MCF 10A (cell line): Measurements from ENCODE around the gene C1orf210. TPM values are rescaled to one million over a fixed set of nuclear protein-coding genes. Genes with fewer than 3 reads are reported as not detected.

Source experiments
- BruUV-seq: library from RNA; stranded (reverse); fragments of 400-500 nt; replicated peaks from 2 replicates; lab custom pipeline; 2021; lab: Mats Ljungman, UMichigan
- CTCF ChIA-PET: fragments of 300-600 bp; sonication (Branson Sonifier 250); formaldehyde crosslinking; extraction: SDS; loops from one replicate; lab custom pipeline; 2021; ENCODE audit warnings: antibody characterized with exemption, inconsistent platforms; lab: Yijun Ruan, JAX
- POLR2A ChIA-PET: fragments of 300-600, 350-650 bp; sonication (Branson Sonifier 250); formaldehyde crosslinking; extraction: SDS; loops from one replicate; lab custom pipeline; 2020; ENCODE audit warnings: antibody characterized with exemption, inconsistent platforms; lab: Yijun Ruan, JAX
- DNase-seq: peaks from one replicate; pipeline ENCODE4 v3.0.0-alpha.2; 2018; ENCODE audit not compliant: unreplicated experiment
- H3K27ac Mint-ChIP-seq: one replicate; pipeline ENCODE4 v1.8.0; 2022; ENCODE audit warnings: mild to moderate bottlenecking, low read depth, mixed read lengths; ENCODE audit not compliant: unreplicated experiment
- H3K27me3 Mint-ChIP-seq: one replicate; pipeline ENCODE4 v1.8.0; 2022; ENCODE audit warnings: mixed read lengths; ENCODE audit not compliant: insufficient read depth, unreplicated experiment
- H3K36me3 Mint-ChIP-seq: one replicate; pipeline ENCODE4 v1.8.0; 2022; ENCODE audit warnings: mild to moderate bottlenecking, moderate library complexity, mixed read lengths; ENCODE audit not compliant: insufficient read depth, unreplicated experiment
- H3K4me1 Mint-ChIP-seq: one replicate; pipeline ENCODE4 v1.8.0; 2022; ENCODE audit warnings: mixed read lengths; ENCODE audit not compliant: insufficient read depth, unreplicated experiment
- H3K4me3 Mint-ChIP-seq: one replicate; pipeline ENCODE4 v1.8.0; 2022; ENCODE audit warnings: mild to moderate bottlenecking, moderate library complexity, mixed read lengths; ENCODE audit not compliant: unreplicated experiment
- H3K9me3 Mint-ChIP-seq: one replicate; pipeline ENCODE4 v1.8.0; 2022; ENCODE audit warnings: mixed read lengths; ENCODE audit not compliant: unreplicated experiment
- CTCF ChIP-seq: fragments of 200-600 bp; IDR thresholded peaks from one replicate; pipeline ENCODE4 v1.8.0; 2022; ENCODE audit warnings: antibody characterized with exemption, mild to moderate bottlenecking; ENCODE audit not compliant: unreplicated experiment
- intact Hi-C: fragments of 100-400 bp; cut with micrococcal nuclease; formaldehyde crosslinking; loops from 2 replicates; pipeline ENCODE4 v1.14.1; 2022
- total RNA-seq: library from RNA; stranded (reverse); gene quantifications from 2 replicates; pipeline ENCODE4 v1.2.3, GENCODE V29; 2022

Gene C1orf210
- total RNA-seq, 1 experiment from 2014 or later, result 1.6 TPM

DNA sequence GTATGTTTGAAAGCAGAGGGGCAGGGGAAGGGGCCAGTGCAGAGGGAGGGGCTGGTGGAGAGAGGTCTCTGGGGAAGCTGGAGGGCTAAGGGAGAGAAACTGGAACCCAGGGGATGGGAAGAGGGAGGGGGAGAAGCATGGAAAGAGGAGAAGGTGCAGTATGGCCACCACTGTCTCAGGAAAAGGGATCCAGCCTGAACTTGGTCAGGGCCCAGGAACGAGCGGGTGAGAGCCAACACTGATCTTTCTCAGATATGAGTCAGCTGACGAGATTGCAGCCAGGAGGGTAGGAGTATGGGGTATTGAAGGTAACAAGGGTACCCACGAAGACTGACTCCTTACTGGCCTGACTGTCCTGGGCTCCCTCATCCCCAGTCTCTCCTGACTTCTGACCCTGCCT, 33.5 kb upstream of the C1orf210 start:
- intact Hi-C loops, result no loop called here
- ChIA-PET CTCF (no interaction called here), POLR2A (no interaction called here)
- no peaks in the 10 kb centered on the region for H3K27me3 Mint-ChIP-seq
- H3K36me3 Mint-ChIP-seq, result no peaks in the 10 kb centered on the region
- H3K27ac Mint-ChIP-seq, result no peak overlapping the region
- no peaks in the 10 kb centered on the region for H3K4me1 Mint-ChIP-seq
- no peaks in the 10 kb centered on the region for H3K9me3 Mint-ChIP-seq
- BruUV-seq, result no TSS peak
- DNase-seq, result no peak
- TF ChIP-seq CTCF, result no peak
- H3K4me3 Mint-ChIP-seq, result no peak overlapping the region

- intact Hi-C loops, result no loop called here
- Mint-ChIP-seq H3K27me3 (no peaks in the 10 kb centered on the region), H3K9me3 (no peaks in the 10 kb centered on the region), H3K4me1 (no peaks in the 10 kb centered on the region), H3K4me3 (no peak overlapping the region), H3K27ac (peak overlapping the region; percentile 46), H3K36me3 (no peaks in the 10 kb centered on the region)
- CTCF ChIA-PET, result no interaction called here
- TF ChIP-seq CTCF, result no peak
- BruUV-seq, result no TSS peak
- DNase-seq, result no peak
- POLR2A ChIA-PET, result no interaction called here
Measured at GRCh38 chr1:43317817-43318471, 32.6 kb upstream of the C1orf210 start.

- no peaks in the 10 kb centered on the region for H3K36me3 Mint-ChIP-seq
- no peaks in the 10 kb centered on the region for H3K4me1 Mint-ChIP-seq
- no peak overlapping the region for H3K4me3 Mint-ChIP-seq
- POLR2A ChIA-PET, result no interaction called here
- no peak for TF ChIP-seq CTCF
- no peak overlapping the region for H3K27ac Mint-ChIP-seq
- no peak for DNase-seq
- H3K27me3 Mint-ChIP-seq, result no peaks in the 10 kb centered on the region
- CTCF ChIA-PET, result interaction anchor here (0.6 kb wide), 2 partner anchors 31 to 127 kb away, joined by 4 to 6 read pairs; partner anchors contain the start of gene C1orf210
- no TSS peak for BruUV-seq
- intact Hi-C loops, result no loop called here
- H3K9me3 Mint-ChIP-seq, result no peaks in the 10 kb centered on the region
Measured at GRCh38 chr1:43316738-43317520, 31.5 kb upstream of the C1orf210 start.

DNA sequence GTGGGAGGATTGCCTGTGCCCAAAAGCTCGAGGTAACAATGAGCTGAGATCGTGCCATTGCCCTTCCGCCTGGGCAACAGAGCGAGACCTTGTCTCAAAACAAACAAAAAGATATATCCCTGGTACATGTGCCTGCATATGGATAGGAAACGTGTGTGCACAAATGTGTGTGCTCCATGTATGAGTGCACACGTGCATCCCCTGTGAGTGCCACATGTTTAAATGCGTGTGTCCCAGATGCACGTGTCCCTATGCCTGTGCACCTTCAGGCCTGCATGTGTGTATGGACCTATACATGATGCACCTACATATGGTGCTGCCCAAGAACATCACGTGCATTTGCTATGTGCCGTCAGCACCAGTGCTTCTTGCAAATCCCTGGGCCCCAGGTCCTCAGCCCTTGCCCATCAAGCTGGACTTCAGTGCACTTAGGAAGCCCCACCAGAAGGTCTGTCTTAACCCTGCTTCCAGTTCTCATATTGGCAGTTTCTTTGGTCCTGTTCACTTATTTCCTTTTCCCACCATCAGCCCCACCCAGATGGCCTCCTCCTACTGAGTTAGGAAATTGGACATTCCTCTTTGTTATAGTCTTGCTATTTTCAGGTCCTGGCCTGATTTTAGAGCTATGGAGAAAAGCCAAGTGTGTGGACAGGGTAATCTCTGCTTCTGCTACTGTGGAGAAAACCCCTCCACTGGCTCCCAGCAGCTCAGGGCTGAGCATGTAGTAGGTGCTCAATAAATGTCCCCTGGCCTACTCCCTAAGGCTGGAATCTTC, 30.8 kb upstream of the C1orf210 start:
- TF ChIP-seq CTCF, result no peak
- POLR2A ChIA-PET, result interaction anchor here (0.6 kb wide), 1 partner anchor 40 kb away, joined by 4 read pairs; no protein-coding TSS in a partner anchor
- no peak overlapping the region for H3K4me3 Mint-ChIP-seq
- no peaks in the 10 kb centered on the region for H3K9me3 Mint-ChIP-seq
- CTCF ChIA-PET, result interaction anchor here (0.6 kb wide), 1 partner anchor 31 kb away, joined by 6 read pairs; the partner anchor contains the start of gene C1orf210
- no peaks in the 10 kb centered on the region for H3K4me1 Mint-ChIP-seq
- DNase-seq, result no peak
- no TSS peak for BruUV-seq
- intact Hi-C loops, result no loop called here
- H3K36me3 Mint-ChIP-seq, result no peaks in the 10 kb centered on the region
- H3K27me3 Mint-ChIP-seq, result no peaks in the 10 kb centered on the region
- no peak overlapping the region for H3K27ac Mint-ChIP-seq
